ENCODE results near the gene LRP4.

The LRP4 gene

DNA sequence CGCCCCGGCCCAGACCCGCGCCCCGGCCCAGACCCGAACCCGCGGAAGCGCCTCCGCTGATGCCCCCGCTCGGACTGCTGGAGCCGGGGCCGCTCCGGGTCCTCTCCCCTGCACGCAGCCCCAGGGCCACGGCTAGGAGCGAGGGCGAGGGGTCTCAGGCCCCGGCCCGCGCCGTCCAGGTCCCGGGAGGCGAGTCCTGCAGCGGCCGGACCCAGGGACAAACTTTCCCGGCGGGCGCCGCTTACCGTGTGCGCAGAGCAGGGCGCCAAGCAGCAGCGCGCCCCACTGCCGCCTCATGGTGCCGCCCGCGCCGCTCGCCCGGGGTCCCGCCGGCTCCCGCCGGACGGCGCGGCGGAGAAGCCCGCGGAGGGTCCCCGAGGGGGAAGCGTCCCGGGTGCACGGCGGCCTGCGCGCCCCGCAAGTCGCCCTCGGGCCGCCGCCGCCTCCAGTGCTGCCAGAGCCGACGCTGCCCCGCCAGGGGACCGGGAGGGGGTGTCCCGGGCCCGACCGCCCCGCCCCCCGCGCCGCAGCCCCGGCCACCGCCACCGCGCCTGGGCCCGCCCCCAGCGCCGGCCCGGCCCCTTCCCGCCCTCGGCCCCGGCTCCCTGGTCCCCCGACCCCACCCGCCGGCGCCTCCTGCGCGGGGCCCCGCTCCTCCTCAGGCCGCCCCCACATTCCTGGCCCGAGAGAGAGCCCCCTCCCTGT, at the start of gene LRP4 (continued):
- TF ChIP-seq ZNF560 (tag by site-specific recombination; IDR thresholded peaks at IDR 0.05; ENCODE audit: borderline replicate concordance) (no peak), ZNF785 (tag by site-specific recombination; IDR thresholded peaks at IDR 0.05) (no peak), ZNF221 (tag by site-specific recombination; IDR thresholded peaks at IDR 0.05; ENCODE audit: borderline replicate concordance) (no peak)

DNA sequence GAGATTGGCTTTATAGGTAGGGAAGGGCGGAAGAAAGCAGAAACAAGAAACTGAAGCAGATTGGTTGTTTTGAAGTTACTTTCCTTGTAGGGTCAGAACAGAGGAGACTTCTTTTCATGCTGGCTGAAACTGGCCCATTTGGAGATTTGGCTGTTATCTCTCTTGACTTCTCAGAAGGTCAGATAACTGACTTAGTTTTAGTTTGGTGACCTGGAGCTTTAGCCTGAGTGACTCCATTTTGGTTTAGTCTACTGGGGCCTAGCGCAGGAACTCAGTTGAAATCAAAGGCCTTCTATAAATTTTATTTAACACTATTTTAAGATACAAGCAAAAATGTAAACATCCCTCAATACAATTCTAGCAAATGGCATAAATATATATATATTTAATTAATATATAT, 49.6 kb upstream of the LRP4 start:
- no peaks in the 10 kb centered on the region for H3K36me3 ChIP-seq (ENCODE audit: control insufficient read depth in 2 of 2, insufficient read depth in 1 of 2, low read length in 2 of 2)
- 0 out of 2 replicates have a peak, but pooled peaks cover 2% of the 10 kb centered on the region for H3K4me1 ChIP-seq (ENCODE audit: control insufficient read depth, insufficient read depth, low read length)
- no peaks in the 10 kb centered on the region for H3K9me3 ChIP-seq (ENCODE audit: control insufficient read depth, insufficient read depth, low read depth, low read length)
- no peak overlapping the region for H3K27ac ChIP-seq (ENCODE audit: extremely low read depth, low read depth, low read length)
- H3K4me3 ChIP-seq (ENCODE audit: low read depth, low read length) = no peak overlapping the region
- CTCF ChIA-PET = no interaction called here
- TF ChIP-seq ZNF626 (tag by site-specific recombination; IDR thresholded peaks at IDR 0.05) = no peak
- no peak for TF ChIP-seq ZNF48 (tag by site-specific recombination; IDR thresholded peaks at IDR 0.05)
- no peak for TF ChIP-seq GFI1B (tag by site-specific recombination; IDR thresholded peaks at IDR 0.05)
- TF ChIP-seq, protein P1, sequence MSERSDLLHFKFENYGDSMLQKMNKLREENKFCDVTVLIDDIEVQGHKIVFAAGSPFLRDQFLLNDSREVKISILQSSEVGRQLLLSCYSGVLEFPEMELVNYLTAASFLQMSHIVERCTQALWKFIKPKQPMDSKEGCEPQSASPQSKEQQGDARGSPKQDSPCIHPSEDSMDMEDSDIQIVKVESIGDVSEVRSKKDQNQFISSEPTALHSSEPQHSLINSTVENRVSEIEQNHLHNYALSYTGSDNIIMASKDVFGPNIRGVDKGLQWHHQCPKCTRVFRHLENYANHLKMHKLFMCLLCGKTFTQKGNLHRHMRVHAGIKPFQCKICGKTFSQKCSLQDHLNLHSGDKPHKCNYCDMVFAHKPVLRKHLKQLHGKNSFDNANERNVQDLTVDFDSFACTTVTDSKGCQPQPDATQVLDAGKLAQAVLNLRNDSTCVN (tag by site-specific recombination; optimal IDR thresholded peaks at IDR 0.05) = no peak
- TF ChIP-seq, protein P2, sequence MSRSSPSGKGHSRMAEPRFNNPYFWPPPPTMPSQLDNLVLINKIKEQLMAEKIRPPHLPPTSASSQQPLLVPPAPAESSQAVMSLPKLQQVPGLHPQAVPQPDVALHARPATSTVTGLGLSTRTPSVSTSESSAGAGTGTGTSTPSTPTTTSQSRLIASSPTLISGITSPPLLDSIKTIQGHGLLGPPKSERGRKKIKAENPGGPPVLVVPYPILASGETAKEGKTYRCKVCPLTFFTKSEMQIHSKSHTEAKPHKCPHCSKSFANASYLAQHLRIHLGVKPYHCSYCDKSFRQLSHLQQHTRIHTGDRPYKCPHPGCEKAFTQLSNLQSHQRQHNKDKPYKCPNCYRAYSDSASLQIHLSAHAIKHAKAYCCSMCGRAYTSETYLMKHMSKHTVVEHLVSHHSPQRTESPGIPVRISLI (tag by site-specific recombination; IDR thresholded peaks at IDR 0.05) = no peak
- no peak for TF ChIP-seq ZNF112 (tag by site-specific recombination; IDR thresholded peaks at IDR 0.05)
- TF ChIP-seq ZFP69B (tag by site-specific recombination; IDR thresholded peaks at IDR 0.05) = no peak
- no peak for TF ChIP-seq ZNF404 (tag by site-specific recombination; IDR thresholded peaks at IDR 0.05)
- no peak for TF ChIP-seq ZNF24 (tag by site-specific recombination; IDR thresholded peaks at IDR 0.05)
- TF ChIP-seq ZNF121 (tag by site-specific recombination; IDR thresholded peaks at IDR 0.05) = no peak
- TF ChIP-seq SP3 (tag by site-specific recombination; IDR thresholded peaks at IDR 0.05) = no peak
- TF ChIP-seq, protein P3, sequence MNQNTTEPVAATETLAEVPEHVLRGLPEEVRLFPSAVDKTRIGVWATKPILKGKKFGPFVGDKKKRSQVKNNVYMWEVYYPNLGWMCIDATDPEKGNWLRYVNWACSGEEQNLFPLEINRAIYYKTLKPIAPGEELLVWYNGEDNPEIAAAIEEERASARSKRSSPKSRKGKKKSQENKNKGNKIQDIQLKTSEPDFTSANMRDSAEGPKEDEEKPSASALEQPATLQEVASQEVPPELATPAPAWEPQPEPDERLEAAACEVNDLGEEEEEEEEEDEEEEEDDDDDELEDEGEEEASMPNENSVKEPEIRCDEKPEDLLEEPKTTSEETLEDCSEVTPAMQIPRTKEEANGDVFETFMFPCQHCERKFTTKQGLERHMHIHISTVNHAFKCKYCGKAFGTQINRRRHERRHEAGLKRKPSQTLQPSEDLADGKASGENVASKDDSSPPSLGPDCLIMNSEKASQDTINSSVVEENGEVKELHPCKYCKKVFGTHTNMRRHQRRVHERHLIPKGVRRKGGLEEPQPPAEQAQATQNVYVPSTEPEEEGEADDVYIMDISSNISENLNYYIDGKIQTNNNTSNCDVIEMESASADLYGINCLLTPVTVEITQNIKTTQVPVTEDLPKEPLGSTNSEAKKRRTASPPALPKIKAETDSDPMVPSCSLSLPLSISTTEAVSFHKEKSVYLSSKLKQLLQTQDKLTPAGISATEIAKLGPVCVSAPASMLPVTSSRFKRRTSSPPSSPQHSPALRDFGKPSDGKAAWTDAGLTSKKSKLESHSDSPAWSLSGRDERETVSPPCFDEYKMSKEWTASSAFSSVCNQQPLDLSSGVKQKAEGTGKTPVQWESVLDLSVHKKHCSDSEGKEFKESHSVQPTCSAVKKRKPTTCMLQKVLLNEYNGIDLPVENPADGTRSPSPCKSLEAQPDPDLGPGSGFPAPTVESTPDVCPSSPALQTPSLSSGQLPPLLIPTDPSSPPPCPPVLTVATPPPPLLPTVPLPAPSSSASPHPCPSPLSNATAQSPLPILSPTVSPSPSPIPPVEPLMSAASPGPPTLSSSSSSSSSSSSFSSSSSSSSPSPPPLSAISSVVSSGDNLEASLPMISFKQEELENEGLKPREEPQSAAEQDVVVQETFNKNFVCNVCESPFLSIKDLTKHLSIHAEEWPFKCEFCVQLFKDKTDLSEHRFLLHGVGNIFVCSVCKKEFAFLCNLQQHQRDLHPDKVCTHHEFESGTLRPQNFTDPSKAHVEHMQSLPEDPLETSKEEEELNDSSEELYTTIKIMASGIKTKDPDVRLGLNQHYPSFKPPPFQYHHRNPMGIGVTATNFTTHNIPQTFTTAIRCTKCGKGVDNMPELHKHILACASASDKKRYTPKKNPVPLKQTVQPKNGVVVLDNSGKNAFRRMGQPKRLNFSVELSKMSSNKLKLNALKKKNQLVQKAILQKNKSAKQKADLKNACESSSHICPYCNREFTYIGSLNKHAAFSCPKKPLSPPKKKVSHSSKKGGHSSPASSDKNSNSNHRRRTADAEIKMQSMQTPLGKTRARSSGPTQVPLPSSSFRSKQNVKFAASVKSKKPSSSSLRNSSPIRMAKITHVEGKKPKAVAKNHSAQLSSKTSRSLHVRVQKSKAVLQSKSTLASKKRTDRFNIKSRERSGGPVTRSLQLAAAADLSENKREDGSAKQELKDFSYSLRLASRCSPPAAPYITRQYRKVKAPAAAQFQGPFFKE (tag by site-specific recombination; IDR thresholded peaks at IDR 0.05; ENCODE audit: borderline replicate concordance) = no peak
- POLR2A ChIA-PET = no interaction called here

DNA sequence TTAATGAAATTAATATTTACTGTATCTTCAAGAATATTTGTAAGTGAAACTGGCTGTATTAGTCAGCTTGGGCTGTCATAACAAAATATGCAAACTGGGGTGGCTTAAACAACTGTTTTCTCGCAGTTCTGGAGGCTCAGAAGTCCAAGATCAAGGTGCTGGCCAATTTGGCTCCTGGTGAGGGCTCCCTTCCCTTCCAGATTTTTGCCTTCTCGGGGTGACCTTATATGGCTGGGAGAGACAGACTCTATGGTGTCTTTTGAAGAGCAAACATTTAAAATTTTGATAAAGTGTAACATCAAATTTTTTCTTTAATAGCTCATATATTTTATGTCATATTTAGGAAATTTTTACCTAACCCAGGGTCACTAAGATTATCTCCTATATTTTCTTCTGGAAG, 48.4 kb upstream of the LRP4 start:
- H3K4me3 ChIP-seq (ENCODE audit: low read depth, low read length) = no peak overlapping the region
- H3K27ac ChIP-seq (ENCODE audit: extremely low read depth, low read depth, low read length) = no peak overlapping the region
- H3K4me1 ChIP-seq (ENCODE audit: control insufficient read depth, insufficient read depth, low read length) = 0 out of 2 replicates have a peak, but pooled peaks cover 2% of the 10 kb centered on the region
- H3K9me3 ChIP-seq (ENCODE audit: control insufficient read depth, insufficient read depth, low read depth, low read length) = no peaks in the 10 kb centered on the region
- H3K36me3 ChIP-seq (ENCODE audit: control insufficient read depth in 2 of 2, insufficient read depth in 1 of 2, low read length in 2 of 2) = no peaks in the 10 kb centered on the region
- ChIA-PET POLR2A (no interaction called here), CTCF (interaction anchor here (0.6 to 1.8 kb wide), 6 partner anchors 16 to 1844 kb away, joined by 3 to 9 read pairs (median 4); no protein-coding TSS in a partner anchor)
- TF ChIP-seq ZNF391 (tag by site-specific recombination; IDR thresholded peaks at IDR 0.05; ENCODE audit: borderline replicate concordance, low read depth) (no peak), ZNF629 (tag by site-specific recombination; IDR thresholded peaks at IDR 0.05) (no peak), ZNF138 (tag by site-specific recombination; IDR thresholded peaks at IDR 0.05; ENCODE audit: borderline replicate concordance) (no peak), HOXC10 (CRISPR knock-in tag; IDR thresholded peaks at IDR 0.05) (no peak)
- TF ChIP-seq, protein P4, sequence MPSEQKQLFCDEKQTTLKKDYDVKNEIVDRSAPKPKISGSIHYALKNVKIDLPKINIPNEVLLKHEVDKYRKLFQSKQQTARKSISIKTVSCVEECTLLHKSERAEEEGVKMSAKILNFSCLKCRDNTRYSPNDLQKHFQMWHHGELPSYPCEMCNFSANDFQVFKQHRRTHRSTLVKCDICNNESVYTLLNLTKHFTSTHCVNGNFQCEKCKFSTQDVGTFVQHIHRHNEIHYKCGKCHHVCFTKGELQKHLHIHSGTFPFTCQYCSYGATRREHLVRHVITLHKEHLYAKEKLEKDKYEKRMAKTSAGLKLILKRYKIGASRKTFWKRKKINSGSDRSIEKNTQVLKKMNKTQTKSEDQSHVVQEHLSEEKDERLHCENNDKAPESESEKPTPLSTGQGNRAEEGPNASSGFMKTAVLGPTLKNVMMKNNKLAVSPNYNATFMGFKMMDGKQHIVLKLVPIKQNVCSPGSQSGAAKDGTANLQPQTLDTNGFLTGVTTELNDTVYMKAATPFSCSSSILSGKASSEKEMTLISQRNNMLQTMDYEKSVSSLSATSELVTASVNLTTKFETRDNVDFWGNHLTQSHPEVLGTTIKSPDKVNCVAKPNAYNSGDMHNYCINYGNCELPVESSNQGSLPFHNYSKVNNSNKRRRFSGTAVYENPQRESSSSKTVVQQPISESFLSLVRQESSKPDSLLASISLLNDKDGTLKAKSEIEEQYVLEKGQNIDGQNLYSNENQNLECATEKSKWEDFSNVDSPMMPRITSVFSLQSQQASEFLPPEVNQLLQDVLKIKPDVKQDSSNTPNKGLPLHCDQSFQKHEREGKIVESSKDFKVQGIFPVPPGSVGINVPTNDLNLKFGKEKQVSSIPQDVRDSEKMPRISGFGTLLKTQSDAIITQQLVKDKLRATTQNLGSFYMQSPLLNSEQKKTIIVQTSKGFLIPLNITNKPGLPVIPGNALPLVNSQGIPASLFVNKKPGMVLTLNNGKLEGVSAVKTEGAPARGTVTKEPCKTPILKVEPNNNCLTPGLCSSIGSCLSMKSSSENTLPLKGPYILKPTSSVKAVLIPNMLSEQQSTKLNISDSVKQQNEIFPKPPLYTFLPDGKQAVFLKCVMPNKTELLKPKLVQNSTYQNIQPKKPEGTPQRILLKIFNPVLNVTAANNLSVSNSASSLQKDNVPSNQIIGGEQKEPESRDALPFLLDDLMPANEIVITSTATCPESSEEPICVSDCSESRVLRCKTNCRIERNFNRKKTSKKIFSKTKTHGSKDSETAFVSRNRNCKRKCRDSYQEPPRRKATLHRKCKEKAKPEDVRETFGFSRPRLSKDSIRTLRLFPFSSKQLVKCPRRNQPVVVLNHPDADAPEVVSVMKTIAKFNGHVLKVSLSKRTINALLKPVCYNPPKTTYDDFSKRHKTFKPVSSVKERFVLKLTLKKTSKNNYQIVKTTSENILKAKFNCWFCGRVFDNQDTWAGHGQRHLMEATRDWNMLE (tag by site-specific recombination; conservative IDR thresholded peaks at IDR 0.05; ENCODE audit: low read depth) = no peak

Data from HEK293 (cell line).